BE2C (cell line): ENCODE results near the gene USP25.

Experiments
- DNase-seq: peaks from one replicate; pipeline ENCODE4 v3.0.0-alpha.2; 2020
- H3K27me3 ChIP-seq: fragments of 250-450 bp; sonication (Bioruptor Pico); 2 replicates; pipeline ENCODE4 v1.5.1; 2020; ENCODE audit warnings: mild to moderate bottlenecking
- H3K36me3 ChIP-seq: fragments of 250-450 bp; sonication (Bioruptor Pico); 2 replicates; pipeline ENCODE4 v1.5.1; 2020; ENCODE audit warnings: mild to moderate bottlenecking
- H3K4me1 ChIP-seq: fragments of 250-450 bp; sonication (Bioruptor Pico); 2 replicates; pipeline ENCODE4 v1.5.1; 2020
- H3K4me3 ChIP-seq: 2 replicates; pipeline ENCODE4 v1.5.1; 2011; ENCODE audit warnings: low read depth, low read length
- H3K9me3 ChIP-seq: fragments of 250-450 bp; sonication (Bioruptor Pico); 2 replicates; pipeline ENCODE4 v1.5.1; 2020
- CTCF ChIP-seq: IDR thresholded peaks from 2 replicates; pipeline ENCODE4 v1.5.1; 2012; ENCODE audit warnings: mild to moderate bottlenecking, low read depth, low read length

USP25 gene

GRCh38 chr21:15841856-15842564 is 112.2 kb downstream of the USP25 start:
- H3K4me3 ChIP-seq = no peak overlapping the region
- H3K4me1 ChIP-seq = no peaks in the 10 kb centered on the region
- DNase-seq = no peak

GRCh38 chr21:15842565-15842880 is 112.7 kb downstream of the USP25 start:
- no peaks in the 10 kb centered on the region for H3K36me3 ChIP-seq
- no peak for TF ChIP-seq CTCF
- H3K4me3 ChIP-seq = no peak overlapping the region
- no peaks in the 10 kb centered on the region for H3K27me3 ChIP-seq
- H3K9me3 ChIP-seq = no peaks in the 10 kb centered on the region
- no peak for DNase-seq
- H3K4me1 ChIP-seq = no peaks in the 10 kb centered on the region

More at GRCh38 chr21:15841856-15842564, 112.2 kb downstream of the USP25 start:
- Histone ChIP-seq H3K9me3 (no peaks in the 10 kb centered on the region), H3K27me3 (no peaks in the 10 kb centered on the region), H3K36me3 (no peaks in the 10 kb centered on the region)
- no peak for TF ChIP-seq CTCF

GRCh38 chr21:15843766-15844165 is 114.0 kb downstream of the USP25 start:
- no peak for TF ChIP-seq CTCF
- Histone ChIP-seq H3K36me3 (no peaks in the 10 kb centered on the region), H3K27me3 (no peaks in the 10 kb centered on the region), H3K9me3 (no peaks in the 10 kb centered on the region), H3K4me3 (no peak overlapping the region), H3K4me1 (no peaks in the 10 kb centered on the region)
- DNase-seq = no peak

GRCh38 chr21:15848634-15849560 is 119.1 kb downstream of the USP25 start:
- Histone ChIP-seq H3K9me3 (no peaks in the 10 kb centered on the region), H3K27me3 (no peaks in the 10 kb centered on the region), H3K36me3 (no peaks in the 10 kb centered on the region), H3K4me3 (no peak overlapping the region), H3K4me1 (no peaks in the 10 kb centered on the region)
- no peak for DNase-seq
- TF ChIP-seq CTCF = no peak

GRCh38 chr21:15849927-15850326 is 120.1 kb downstream of the USP25 start:
- no peaks in the 10 kb centered on the region for H3K36me3 ChIP-seq
- no peak for DNase-seq
- no peaks in the 10 kb centered on the region for H3K9me3 ChIP-seq
- no peak overlapping the region for H3K4me3 ChIP-seq
- H3K27me3 ChIP-seq = no peaks in the 10 kb centered on the region
- H3K4me1 ChIP-seq = no peaks in the 10 kb centered on the region
- no peak for TF ChIP-seq CTCF

GRCh38 chr21:15850645-15851044 is 120.9 kb downstream of the USP25 start:
- Histone ChIP-seq H3K4me1 (no peaks in the 10 kb centered on the region), H3K4me3 (no peak overlapping the region), H3K36me3 (no peaks in the 10 kb centered on the region), H3K27me3 (no peaks in the 10 kb centered on the region), H3K9me3 (no peaks in the 10 kb centered on the region)
- DNase-seq = no peak
- no peak for TF ChIP-seq CTCF
